Activated CD4-positive, alpha-beta T cell treated with anti-CD3 and anti-CD28 coated beads, Interleukin-2, amount 50 U/mL, for 24 hours (primary cell): ENCODE results near the gene KRT8.

Experiments used
- DNase-seq, 2 donors: peaks; one replicate each; pipeline ENCODE4 v3.0.0-alpha.2; 2020; ENCODE audit warnings: low read depth in 1 of 2, low spot score in 1 of 2

The KRT8 gene

GRCh38 chr12:52848661-52849255 is 56.1 kb downstream of the KRT8 start, which contains the start of gene KRT78:
TSS of gene KRT78 (minus strand) at chr12:52848994. CDS start at chr12:52848930, 64 bp downstream.
- DNase-seq = no peak

DNA sequence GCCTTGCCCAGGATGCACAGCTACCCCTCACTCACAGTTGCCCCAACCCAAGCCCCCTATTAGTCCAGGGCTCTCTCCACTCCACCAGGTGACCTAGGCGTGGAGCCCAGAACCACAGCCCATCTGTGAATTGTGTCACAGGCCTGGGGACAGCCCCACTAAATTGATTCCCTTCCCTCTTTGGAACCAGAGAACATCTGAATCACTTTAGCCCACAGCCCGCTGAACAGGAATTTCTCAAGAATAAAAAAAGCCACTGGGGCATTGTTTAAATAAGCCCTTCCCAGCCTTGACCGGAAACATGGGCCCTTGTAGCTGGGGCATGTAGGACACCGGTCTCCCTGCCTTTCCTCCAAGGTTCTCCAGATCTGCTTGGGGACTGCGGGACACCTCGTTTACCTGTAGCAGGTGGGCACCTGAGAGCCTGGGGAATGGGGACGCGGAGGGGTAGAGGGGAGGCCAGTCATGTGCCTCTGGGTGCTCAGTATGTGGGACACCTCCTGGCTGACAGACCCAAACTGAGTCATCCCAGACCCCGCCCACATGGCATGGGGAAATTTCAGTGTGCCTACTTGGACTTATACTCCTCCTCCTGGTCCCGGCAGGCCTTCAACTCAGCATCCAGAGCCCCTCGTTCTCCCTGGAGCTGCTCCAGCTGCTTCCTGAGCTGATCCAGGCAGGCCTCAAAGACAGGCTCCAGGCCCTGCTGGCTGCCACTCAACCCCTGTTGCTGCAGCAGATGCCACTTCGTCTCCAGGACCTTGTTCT is 57.4 kb downstream of the KRT8 start:
- DNase-seq = no peak
